ENCODE results near the gene TRIM37.

The TRIM37 gene

GRCh38 chr17:59030811-59031210 lies 75.9 kb downstream of the TRIM37 start:
- no peak for DNase-seq

GRCh38 chr17:59028328-59028727 lies 78.4 kb downstream of the TRIM37 start:
- no peak for DNase-seq

- DNase-seq, result no peak
Observed at GRCh38 chr17:59027750-59028149, 78.9 kb downstream of the TRIM37 start.

GRCh38 chr17:59026176-59026939 lies 80.3 kb downstream of the TRIM37 start:
- no peak for DNase-seq

- no peak for DNase-seq
Observed at GRCh38 chr17:59024916-59025315, 81.8 kb downstream of the TRIM37 start.

GRCh38 chr17:59018019-59018418 lies 88.7 kb downstream of the TRIM37 start:
- no peak for DNase-seq

GRCh38 chr17:59011975-59012374 lies 94.7 kb downstream of the TRIM37 start:
- DNase-seq, result no peak

GRCh38 chr17:59010026-59010425 lies 96.7 kb downstream of the TRIM37 start:
- no peak for DNase-seq

- DNase-seq, result no peak
Observed at GRCh38 chr17:59008737-59009136, 97.9 kb downstream of the TRIM37 start.

- no peak for DNase-seq
Observed at GRCh38 chr17:59007995-59008394, 98.7 kb downstream of the TRIM37 start.

GRCh38 chr17:59004338-59005111 lies 102.2 kb downstream of the TRIM37 start:
- DNase-seq, result no peak

GRCh38 chr17:59003860-59004259 lies 102.8 kb downstream of the TRIM37 start:
- DNase-seq, result no peak

GRCh38 chr17:59002848-59003247 lies 103.8 kb downstream of the TRIM37 start:
- no peak for DNase-seq

- DNase-seq, result no peak
Observed at GRCh38 chr17:59002126-59002525, 104.6 kb downstream of the TRIM37 start.

GRCh38 chr17:59001158-59001814 lies 105.4 kb downstream of the TRIM37 start:
- DNase-seq, result no peak

- no peak for DNase-seq
Observed at GRCh38 chr17:59000022-59000421, 106.7 kb downstream of the TRIM37 start.

GRCh38 chr17:58999500-58999899 lies 107.2 kb downstream of the TRIM37 start:
- no peak for DNase-seq

- DNase-seq, result no peak
Observed at GRCh38 chr17:58998871-58999270, 107.8 kb downstream of the TRIM37 start.

GRCh38 chr17:58997756-58998553 lies 108.7 kb downstream of the TRIM37 start:
- no peak for DNase-seq

- DNase-seq, result no peak
Observed at GRCh38 chr17:58996968-58997367, 109.7 kb downstream of the TRIM37 start.

GRCh38 chr17:58995247-58995940 lies 111.3 kb downstream of the TRIM37 start:
- DNase-seq, result no peak

- no peak for DNase-seq
Observed at GRCh38 chr17:58993311-58993710, 113.4 kb downstream of the TRIM37 start.

All from NCI-H524 treated with DMSO at 0.1 percent for 48 hours (cell line).